GM08714 (cell line): ENCODE results near the gene GPBP1.
"Not testable (repeated sequence)": the region's sequence is repeated elsewhere in the genome, so short reads cannot be mapped to it uniquely, and the experiment has no call there.

ENCODE experiments used
- H3K4me3 ChIP-seq: fragments of 200-500 bp; sonication (Bioruptor generic); 2 replicates; pipeline ENCODE4 v1.5.1; 2014; ENCODE audit warnings: mild to moderate bottlenecking, low read length, inconsistent platforms
- ZNF274 ChIP-seq: IDR thresholded peaks from 2 replicates; pipeline ENCODE4 v1.6.1; 2012; ENCODE audit warnings: mild to moderate bottlenecking, low read depth, low read length

Gene GPBP1

GRCh38 chr5:57172466-57173318, 1.2 kb upstream of the GPBP1 start:
- peak overlapping the region; percentile 73 for H3K4me3 ChIP-seq
- no peak for TF ChIP-seq ZNF274

- no peak for TF ChIP-seq ZNF274
- peak overlapping the region; percentile 84 for H3K4me3 ChIP-seq
Measured at GRCh38 chr5:57174128-57174889, 450 bp downstream of the GPBP1 start.

DNA sequence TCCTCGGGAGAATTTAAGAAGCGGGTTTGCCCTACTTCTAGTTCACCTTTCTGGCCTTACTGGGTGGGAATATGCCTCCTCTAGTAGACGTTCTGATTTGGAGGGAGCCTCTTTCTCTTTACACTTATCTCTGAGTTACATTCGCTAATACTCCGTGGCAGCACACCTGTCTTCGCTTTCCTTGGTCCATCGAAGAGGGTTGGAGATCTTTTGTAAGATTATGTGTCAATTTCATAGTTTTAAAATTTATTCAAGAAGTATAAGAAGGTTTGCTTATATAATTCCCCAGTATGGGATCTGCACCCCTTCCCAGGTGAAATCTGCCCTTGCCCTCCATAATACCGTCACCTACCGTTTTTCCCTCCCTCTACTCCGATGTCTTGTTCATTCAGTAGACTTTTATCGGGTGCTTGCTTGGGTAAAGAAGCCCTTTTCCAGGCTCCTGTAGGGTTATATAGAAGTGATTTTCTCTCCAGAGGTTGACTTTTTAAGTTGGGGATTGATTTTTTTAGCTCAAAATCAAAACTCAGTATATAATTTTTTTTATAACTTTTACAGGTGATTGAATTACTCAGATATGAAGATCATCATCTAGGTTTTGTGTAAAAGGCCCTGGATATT, 1.1 kb downstream of the GPBP1 start:
- no peak for TF ChIP-seq ZNF274
- H3K4me3 ChIP-seq, result peak overlapping the region; percentile 84

DNA sequence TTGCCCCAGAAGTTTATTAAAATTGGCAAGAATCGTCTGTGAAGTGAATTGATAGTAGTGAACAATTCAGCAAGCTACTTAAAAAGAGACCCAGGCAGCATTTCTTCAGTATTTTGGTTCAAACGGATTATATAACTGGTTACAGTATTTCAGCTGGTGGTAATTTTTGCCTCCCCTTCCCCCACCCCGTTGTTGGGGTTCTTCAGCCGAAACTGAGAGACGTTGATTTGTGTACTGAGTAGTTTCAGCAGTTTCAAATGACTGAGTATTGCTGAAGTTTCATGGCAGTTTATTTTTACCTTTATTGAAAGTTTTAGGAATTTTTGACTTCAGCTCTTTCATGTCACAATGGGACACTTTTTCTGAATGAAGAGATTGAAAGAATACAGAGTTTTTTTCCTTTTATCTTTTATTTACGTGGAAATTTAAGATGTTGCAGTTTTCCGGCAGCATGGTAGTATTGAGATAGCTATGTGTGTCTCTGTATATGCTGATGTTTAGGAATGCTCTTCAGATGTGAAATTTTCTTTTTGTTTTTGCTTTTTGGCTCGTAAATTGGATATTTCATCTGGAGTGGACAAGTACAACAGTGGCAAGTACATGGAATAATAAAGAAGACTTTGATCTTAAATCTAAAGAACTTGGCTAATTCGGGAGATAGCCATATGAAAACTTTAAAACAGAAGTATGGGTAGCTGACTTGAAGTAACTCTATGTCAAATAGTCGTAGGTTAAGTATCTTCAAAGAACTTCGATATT, 1.9 kb downstream of the GPBP1 start:
- no peak for TF ChIP-seq ZNF274
- peak overlapping the region; percentile 84 for H3K4me3 ChIP-seq

GRCh38 chr5:57176350-57176857, 2.5 kb downstream of the GPBP1 start:
- peak overlapping the region; percentile 84; the same call in 1 of the 2 replicates for H3K4me3 ChIP-seq
- TF ChIP-seq ZNF274, result no peak

GRCh38 chr5:57177479-57178156, 3.8 kb downstream of the GPBP1 start:
- peak overlapping the region; percentile 84 for H3K4me3 ChIP-seq

GRCh38 chr5:57178238-57178637, 4.4 kb downstream of the GPBP1 start:
- peak overlapping the region; percentile 84 for H3K4me3 ChIP-seq

More at GRCh38 chr5:57177479-57178156, 3.8 kb downstream of the GPBP1 start:
- TF ChIP-seq ZNF274, result no peak

- H3K4me3 ChIP-seq, result peak overlapping the region; percentile 84
- TF ChIP-seq ZNF274, result no peak
Measured at GRCh38 chr5:57179262-57180200, 5.7 kb downstream of the GPBP1 start.

DNA sequence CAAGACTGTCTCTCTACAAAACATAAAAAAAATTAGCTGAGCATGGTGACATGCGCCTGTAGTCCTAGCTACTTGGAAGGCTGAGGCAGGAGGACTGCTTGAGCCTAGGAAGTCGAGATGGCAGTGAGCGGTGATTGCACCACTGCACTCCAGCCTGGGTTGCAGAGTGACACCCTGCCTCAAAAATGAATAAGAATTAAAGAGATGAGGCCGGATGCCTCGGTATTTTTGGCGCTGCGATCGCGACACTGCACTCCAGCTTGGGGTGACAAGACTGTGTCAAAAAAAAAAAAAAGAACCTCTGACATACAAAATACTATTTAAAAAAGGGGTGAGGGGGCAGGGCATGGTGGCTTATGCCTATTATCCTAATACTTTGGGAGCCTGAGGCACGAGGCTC, 7.3 kb downstream of the GPBP1 start:
- no peak overlapping the region for H3K4me3 ChIP-seq
- no peak for TF ChIP-seq ZNF274

GRCh38 chr5:57184322-57184721, 10.5 kb downstream of the GPBP1 start:
- H3K4me3 ChIP-seq, result no peak overlapping the region
- no peak for TF ChIP-seq ZNF274

GRCh38 chr5:57185313-57185712, 11.5 kb downstream of the GPBP1 start:
- H3K4me3 ChIP-seq, result no peak overlapping the region
- TF ChIP-seq ZNF274, result no peak

GRCh38 chr5:57186194-57186593, 12.3 kb downstream of the GPBP1 start:
- no peak overlapping the region for H3K4me3 ChIP-seq
- no peak for TF ChIP-seq ZNF274

DNA sequence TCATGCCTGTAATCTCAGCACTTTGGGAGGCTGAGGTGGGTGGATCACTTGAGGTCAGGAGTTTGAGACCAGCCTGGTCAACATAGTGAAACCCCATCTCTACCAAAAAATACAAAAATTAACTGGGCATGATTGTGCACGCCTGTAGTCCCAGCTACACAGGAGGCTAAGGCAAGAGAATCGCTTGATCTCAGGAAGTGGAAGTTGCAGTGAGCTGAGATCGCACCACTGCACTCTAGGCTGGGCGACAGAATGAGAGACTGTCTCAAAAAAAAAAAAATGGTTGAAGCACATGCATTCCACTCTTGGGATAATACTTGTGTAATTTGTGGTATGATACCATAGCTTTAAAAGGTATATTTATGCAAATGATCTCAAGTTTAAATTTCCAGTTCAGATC, 14.1 kb downstream of the GPBP1 start:
- H3K4me3 ChIP-seq, result not testable (repeated sequence)
